T-helper 1 cell (primary cell): ENCODE data around the gene SRP68.

Experiments
- DNase-seq, 5 donors: peaks; one replicate each; pipeline ENCODE4 v3.0.0-alpha.2; 2012 to 2020
- total RNA-seq, 4 donors: gene quantifications; one replicate each; lab custom pipeline; 2026; lab: John Stamatoyannopoulos, UW

Gene SRP68
- 41.5 to 58.4 (median 53.2) reads per million in 4 donors for total RNA-seq

DNA sequence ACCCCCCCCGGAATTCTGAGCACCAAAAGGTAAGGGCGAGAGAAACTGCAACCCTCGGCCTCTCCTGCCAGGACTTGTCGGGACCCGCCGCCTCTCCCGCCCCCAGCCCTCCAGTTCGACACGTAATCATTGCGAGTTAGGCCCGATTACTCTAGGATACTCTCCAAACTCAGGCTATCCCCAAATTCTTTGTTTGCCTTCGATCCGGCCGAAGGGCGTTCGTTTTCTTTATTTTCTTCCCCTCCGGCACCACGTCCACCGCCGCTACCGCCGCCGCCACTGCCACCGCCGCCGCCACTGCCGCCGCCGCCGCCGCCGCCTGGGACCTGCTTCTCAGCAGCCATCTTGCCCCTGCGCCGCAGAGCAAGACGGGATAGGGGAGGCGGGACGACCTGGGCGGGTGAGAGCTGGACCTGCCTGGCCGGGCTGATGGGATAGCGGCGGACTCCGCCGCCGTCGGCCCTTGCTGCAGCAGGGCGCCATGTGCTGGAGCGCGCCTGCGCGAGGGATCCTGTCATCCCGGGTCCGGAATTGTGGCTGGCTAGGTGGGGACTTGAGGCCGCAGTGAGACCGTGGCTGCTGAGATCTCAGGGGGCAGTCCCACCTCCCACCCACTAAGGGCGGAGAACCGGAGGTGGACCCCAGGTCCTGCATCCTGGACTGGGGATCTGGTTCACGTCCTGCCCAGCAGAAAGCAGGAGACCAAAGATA, at the start of gene SRP68:
SRP68 (minus strand) TSS at position 370 of the 711 bp plus-strand sequence; CDS start at position 344, 26 bp downstream.
- DNase-seq = peak; percentile 69 to 87 (median 74)

DNA sequence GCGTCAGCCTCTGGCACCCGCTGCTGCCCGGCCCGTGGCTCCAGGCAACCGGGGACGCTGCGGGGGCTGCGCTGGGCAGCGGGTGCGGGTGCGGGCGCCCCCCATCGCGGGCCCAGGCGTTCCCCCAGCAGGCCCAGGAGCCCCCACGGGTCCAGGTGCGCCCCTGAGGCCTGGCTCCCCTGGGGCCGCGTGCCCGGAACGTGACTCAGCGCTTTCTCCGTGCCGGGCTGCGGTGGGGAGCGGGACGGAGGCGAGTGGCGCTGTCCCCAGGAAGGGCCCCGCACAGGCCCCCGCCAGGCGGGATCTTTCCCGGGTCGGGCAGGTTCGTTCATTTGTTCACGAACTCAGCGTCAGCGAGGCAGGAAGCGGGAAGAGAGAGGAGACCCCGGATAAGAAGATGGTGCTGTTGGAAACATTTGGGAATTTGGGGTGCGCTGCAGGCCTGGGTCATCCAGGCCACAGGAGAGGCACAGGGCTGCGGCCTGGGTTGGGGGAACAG, 49.7 kb upstream of the SRP68 start:
- DNase-seq = no peak

DNA sequence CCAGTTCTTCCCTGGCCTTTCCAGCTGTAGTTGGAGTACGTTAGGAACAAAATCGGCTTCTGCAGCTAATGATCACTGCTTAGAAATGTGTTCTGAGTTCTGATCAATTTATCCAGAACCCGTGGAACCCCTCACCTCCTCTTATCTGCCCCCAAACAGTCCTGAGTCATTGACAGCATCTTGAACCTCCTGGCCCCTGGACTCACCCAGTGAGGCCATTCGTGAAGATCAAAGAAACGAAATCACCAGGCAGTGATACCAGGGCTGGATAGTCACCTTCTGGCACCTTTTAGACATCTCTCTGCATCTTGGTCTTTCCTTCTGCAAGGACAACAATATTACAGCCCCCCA, 48.3 kb upstream of the SRP68 start:
- no peak for DNase-seq

DNA sequence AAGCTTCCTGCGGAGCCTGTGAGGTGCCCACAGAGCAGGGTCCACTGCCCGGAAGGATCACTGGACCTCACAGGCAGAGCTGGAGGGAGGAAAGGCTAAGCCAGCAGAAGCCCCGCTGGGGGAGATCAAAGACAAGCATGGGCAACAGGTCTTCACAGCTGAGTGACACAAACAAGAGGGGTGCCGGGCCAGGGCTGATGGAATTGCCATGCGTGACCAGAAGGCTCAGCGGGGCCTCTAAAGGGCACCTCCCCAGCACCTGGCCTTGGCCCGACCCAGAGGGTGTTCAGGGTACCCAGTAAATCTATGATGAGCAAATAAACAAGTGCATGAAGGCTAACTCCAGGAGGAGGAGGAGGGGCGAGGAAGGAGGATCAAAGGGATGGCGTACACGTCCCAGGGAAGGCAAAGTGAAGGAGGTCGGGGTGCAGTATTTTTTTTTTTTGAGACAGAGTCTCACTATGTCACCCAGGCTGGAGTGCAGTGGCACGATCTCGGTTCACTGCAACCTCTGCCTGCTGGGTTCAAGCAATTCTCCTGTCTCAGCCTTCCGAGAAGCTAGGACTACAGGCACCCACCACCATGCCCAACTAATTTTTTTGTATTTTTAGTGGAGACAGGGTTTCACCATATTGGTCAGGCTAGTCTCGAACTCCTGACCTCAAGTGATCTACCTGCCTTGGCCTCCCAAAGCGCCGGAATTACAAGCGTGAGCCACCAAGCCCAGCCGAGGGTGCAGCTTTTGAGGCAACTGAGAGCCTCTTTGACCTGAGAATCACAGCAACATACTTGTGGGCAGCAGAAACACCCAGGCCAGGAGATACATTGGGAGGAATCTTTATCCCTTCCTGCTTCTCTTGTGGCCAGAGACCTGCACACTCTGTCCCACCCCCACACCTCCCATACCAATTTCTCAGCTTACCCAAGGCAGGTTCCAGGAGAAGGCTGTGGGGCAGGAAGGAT, 47.4 kb upstream of the SRP68 start:
- DNase-seq = no peak

DNA sequence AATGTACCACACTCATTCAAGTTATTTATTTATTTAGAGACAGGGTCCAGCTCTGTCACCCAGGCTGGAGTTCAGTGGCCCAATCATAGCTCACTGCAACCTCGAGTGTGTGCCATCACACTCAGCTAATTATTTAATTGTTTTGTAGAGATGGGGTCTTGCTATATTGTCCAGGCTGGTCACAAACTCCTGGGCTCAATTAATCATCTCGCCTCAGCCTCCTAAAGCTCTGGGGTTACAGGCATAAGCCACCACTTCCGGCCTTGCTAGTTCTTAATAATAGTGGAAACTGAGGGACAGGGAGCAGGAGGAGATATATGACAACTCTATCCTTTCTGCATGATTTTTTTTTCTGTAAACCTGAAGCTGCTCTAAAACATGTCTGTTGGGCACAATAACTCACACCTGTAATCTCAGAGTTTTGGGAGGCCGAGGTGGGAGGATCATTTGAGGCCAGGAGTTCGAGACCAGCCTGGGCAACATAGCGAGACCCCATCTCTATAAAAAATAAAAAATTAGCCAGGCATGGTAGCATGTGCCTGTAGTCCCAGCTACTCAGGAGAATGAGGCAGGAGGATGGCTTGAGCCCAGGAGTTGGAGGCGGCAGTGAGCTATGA, 42.9 kb upstream of the SRP68 start:
- no peak for DNase-seq

DNA sequence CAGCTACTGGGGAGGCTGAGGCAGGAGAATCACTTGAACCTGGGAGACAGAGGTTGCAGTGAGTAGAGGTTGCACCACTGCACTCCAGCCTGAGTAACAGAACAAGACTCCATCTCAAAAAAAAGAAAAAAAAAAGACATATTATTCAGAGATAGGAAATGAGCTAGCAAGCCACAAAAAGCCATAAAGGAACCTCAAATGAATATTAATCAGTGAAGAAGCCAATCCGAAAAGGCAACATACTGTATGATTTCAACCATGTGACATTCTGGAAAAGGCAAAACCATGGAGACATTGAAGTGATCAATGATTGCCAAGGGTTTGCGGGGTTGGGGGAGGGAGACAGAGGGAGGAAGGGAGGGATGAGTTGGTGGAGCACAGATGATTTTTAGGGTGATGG, 39.6 kb upstream of the SRP68 start:
- no peak for DNase-seq

DNA sequence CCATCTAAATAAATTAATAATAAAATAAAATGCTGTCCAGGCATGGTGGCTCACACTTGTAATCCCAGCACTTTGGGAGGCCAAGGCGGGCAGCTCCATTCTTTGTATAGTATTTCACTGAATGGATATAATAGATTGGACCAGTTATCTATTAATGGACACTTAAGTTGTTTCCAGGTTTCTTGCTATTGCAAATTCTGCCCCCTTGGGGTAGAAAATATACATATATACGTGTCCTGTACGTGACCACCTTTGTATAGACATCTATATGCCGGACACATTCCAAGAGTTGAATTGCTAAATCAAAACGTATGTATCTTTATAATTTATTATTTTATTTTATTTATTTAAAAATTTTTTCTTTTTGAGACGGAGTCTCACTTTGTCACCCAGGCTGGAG, 35.2 kb upstream of the SRP68 start:
- DNase-seq = no peak

DNA sequence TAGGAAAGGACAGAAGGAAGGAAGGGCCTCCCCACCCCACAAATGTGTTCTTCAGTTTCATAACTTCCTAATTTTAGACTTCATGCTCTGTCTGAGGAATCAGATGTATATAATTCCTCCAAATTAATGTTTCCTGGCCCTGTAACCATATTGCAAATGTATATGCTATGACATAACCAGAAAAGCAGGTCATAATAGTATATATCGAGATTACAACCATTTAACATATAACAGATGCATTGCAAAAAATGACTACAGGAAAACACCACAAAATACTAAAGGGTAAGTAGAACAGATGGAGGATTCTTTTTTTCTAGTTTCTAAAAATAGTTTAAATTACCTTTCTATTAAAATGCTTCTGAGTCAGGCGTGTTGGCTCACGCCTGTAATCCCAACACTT, 34.4 kb upstream of the SRP68 start:
- no peak for DNase-seq

DNA sequence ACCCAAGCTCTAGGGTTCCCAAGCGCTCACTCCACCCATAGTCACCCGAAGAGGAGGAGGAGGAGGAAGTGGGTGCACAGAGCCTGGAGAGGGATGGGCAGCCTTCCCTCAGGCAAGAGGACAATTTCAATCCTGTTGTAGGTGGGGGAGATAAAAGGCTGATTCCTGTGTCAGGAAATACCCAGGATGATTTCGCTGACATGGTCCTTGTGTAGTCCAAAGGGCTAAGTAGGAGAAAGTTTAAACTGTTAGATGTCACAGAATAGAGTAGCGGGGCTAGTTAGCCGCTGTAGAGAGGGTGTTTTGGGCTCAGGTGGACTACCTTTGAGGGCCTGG, 32.5 kb upstream of the SRP68 start:
- DNase-seq = no peak

DNA sequence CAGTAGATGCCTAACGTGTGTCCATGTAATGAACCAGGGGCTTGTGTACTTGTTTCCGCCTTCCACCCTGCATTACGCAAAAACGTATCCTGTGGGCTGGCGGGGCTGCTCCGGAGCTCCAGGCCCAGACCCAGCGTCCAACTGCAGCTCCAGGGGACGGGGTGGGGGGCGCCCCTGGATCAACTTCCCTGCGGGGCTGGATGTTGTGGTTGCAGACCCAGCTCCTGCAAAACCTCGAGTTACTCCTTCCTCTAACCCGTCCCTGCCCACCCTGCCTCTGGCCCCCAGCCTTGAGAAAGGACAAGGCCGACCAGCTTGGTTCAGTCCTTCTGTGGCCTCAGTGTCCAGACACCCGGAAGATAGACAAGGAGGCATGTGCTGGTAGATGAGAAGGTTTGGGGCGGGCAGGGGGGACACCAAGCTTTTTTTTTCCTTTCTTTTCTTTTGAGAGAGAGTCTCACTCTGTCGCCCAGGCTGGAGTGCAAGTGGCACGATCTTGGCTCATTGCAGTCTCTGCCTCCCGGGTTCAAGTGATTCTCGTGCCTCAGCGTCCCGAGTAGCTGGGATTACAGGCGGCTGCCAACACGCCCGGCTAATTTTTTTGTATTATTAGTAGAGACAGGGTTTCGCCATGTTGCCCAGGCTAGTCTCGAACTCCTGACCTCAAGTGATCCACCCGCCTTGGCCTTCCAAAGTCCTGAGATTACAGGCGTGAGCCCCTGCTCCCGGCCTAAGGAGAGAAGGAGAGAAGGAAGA, 32.0 kb upstream of the SRP68 start:
- no peak for DNase-seq

DNA sequence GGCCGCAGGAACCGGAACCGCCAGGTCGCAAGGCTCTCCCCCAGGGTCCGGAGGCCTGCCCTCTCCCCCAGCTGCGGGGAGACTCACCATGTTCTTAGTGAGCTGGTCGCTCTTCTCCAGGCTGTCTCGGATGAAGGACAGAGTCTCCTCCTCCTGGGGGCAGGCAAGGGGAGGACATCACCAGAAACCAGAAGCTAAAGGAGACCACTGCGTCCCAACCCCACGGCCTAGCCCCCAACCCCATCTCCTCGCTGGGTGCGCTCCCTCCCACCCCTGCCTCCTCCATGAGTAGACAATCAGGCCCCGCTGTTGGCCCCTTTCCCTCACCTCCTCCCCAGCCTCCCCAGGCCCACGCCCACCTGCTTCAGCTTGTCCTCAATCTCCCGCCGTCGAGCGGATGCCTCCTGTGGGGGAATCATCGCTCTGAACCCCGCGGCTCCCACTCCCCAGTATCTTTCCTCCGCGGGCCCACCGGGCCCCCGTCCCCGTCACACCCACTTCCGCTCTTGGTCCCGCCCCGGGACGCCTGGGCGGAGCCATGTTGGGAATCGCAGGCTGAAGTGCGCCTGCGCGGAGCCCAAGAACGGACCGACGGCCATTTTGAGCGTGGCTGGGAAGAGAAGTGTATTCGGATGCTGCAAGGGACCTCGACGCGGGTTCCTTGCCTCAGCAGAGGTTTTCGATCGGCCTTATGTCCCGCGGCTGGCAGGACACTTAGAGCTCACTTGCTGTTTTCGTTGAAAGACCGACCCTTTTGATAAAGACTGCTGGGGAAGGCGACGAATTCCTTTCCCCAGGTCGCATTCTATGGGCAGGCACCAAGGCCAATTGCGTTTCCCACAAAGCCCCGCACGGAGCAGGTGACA, 31.2 kb upstream of the SRP68 start, which contains the start of gene EXOC7:
EXOC7 (minus strand) TSS at position 514 of the 866 bp plus-strand sequence; CDS start at position 419, 95 bp downstream.
- DNase-seq = peak; percentile 84 to 92 (median 90)

DNA sequence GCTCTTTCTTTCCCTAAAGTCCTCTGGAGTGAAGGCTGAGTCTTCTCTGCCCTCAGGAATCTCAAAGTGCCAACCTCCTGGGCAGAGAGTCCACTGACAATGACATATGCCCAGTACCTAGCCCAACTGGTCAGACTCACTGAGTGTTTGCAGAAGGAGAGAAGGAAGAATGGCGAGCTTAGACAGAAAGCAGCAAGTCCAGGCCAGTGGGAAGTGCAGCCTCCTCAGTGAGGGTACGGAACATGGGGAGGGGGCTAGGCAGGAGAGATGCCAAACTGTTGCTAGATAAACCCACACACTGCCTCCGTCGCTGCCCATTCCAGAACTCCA, 30.6 kb upstream of the SRP68 start:
- no peak for DNase-seq

DNA sequence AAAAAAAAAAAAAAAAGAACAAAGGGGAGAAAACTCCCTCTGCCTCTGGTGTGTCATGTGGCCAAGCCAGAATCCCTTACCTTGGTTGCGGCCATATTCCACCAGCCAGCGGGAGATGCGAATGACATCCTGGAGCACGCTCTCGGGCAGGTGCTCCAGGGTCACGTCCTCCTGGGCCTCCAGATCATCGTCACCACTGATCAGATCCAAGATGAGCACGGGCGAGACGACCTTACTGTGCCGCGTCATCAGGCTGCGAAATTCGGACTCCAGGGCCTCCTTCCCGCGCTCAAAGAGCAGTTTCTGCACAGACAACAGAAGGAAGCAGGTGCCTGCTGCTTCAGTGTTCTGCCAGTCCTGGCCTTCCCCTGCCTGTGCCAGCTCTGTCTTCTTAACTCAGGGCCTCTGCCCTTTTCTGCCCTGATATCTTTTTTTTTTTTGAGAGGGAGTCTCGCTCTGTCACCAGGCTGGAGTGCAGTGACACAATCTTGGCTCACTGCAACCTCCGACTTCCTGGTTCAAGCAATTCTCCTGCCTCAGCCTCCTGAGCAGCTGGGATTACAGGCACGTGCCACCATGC, 25.5 kb upstream of the SRP68 start:
- DNase-seq = no peak

DNA sequence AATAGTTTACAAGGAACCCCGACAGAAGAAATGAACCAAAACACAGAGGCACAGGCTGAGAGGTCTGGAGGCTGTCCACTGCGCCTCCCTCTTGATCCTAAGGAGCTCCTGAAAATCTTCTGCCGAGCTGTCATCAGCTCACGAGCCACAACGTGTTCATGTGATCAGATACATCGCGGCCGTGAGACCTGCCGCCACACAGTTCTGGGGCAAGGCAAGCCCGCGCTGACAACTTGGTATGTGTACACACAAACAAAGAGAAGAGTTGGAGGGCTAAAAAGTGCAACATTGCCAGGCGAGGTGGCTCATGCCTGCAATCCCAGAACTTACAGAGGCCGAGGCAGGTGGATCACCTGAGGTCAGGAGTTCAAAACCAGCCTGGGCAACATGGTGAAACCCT, 23.6 kb upstream of the SRP68 start:
- no peak for DNase-seq

DNA sequence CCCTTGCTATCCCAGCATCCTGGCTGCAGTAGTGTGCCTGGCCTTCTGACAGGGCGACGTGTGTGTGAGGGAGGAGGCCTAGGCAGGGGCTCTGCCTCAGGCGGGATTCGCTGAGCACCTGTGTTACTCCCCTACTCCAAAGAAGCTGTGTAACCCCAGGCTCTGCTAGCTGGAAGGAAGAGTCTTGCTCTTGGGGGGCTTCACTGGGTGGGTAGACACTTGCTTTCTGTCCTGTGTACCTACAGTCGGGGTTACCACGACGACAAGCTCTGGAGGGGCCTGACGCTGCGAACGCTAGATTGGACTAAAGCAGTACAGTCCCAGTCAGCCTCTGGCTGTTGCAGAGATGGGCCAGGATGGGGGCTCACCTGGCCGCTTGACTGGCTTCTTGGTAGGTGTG, 21.7 kb upstream of the SRP68 start:
- no peak for DNase-seq

DNA sequence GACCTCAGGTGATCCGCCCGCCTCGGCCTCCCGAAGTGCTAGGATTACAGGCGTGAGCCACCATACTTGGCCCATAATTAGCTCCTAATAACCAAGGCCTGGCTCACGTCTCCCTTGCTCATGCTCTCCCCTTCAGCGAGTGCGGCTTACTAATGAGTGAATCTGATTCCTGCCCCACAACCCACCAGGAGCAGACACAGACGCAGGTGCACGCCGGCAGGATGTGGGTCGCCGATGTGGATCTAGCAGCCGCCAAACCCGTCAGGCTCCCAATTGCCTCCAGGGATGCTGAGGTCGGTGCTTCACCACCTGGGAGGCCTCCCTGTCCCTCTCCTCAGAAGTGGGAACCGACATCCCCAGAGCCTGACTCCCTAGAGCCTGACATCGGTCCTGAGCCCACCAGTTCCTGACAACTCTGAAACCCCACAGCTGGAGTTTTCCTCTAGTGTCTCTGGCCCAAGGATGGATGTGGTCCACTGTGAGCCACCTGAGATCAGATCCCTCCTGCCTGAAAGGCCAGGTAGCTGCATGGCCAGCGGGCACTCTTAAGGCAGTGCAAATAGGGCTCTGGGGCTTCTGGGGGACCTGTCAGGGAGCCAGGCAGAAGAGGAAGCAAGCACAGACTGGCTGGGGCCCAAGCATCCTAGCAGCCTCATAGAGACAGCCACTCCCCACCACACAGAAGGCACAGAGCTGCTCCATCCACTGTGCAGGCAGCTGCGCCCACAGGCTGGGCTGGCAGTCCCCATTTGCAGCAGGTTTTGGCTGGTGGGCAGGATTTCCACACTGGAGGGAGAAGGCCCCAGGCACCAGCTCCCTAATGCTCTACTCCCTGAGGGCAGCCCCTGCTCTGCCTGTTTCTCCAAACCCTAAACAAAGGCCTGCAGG, 20.5 kb upstream of the SRP68 start:
- DNase-seq = no peak

DNA sequence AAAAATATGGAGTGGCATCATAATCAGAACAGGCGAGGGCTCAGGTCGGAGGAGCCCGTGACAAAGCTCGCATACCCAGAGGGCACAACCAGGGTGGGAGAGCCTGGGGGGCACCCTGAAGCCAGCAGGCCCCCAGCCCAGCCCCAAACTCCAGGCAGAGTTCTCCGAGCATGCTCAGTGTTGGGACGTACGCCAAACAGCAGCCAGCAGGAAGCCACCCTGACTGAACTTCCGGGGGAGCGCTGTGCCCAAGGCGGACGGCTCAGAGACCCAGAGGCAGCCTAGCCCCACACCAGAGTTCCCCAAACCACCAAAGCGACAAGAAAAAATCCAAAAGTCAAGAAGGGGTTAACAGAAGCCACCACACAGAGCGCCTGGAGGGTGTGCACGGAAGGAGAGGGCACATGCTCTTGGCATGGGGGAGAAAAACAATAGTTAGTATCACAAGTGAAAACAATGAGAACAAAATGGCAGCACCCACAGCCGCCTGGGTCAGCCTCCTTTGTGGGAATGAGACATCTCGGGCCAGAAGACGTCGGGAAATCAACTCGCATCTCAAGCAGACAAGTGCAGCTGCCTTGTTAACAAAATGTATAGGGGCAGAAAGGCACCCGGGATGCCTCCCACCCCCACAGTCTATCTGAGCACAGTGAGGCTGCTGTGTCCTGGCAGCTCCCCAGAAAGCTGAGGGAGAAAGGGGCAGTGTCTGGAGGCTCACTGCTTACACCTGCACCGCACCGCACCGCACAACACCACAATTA, 19.4 kb upstream of the SRP68 start:
- DNase-seq = no peak

DNA sequence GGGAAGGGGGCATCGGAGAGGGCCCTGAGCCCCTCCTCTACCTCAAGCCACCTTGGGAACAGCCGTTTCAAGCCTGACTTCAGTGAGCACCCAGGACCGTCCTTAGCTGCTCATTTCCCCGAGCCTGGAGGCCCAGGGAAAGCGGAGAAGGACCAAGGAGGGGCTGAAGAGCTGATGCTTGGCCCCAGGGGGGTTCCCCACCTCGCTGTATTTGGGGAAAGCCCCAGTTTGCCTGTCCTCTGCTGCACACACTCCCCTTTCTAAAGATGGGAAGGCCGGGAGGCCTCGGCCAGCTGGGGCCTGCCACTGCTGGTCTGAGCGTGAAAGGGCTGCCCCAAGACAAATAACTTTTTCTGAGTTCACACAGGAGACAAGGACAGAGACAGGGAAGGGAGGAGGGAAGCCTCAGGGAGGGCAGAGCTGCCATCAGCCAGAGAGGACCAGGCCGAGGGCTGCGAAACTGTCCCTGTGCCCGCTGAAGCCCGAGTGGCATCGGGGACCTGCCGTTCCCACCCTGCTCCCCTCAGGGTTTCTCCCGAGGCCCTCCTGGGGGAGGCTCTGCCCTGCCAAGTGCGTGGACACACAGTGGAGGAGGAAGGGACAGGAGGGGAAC, 18.3 kb upstream of the SRP68 start:
- DNase-seq = no peak
